T-cell (primary cell): Measurements from ENCODE around the gene EPHA3. TPM values are rescaled to one million over a fixed set of nuclear protein-coding genes. Genes with fewer than 3 reads are reported as not detected.

Source experiments
- ATAC-seq, 4 experiments: fragments of 200-7000 bp in 3 of 4; fragments of 150-1000 bp in 1 of 4; cut with Tn5 transposase; replicated peaks in 1 of 4; 1 replicate in 3 of 4; 2 replicates in 1 of 4; pipeline ENCODE4 v1.10.0; 2021; ENCODE audit warnings: moderate library complexity in 3 of 4, mild to moderate bottlenecking in 2 of 4, moderate number of reproducible peaks in 1 of 4
- CTCF ChIA-PET, 2 donors: fragments of 300-600 bp; sonication (Branson Sonifier 250); formaldehyde crosslinking; loops; one replicate each; lab custom pipeline; 2022; ENCODE audit warnings: antibody characterized with exemption in 2 of 2; lab: Charles Lee
- POLR2A ChIA-PET, 2 donors: fragments of 300-600 bp; sonication (Branson Sonifier 250); formaldehyde crosslinking; loops; one replicate each; lab custom pipeline; 2022; ENCODE audit warnings: antibody characterized with exemption in 2 of 2; lab: Charles Lee
- DNase-seq, 35 experiments: peaks; one replicate each; pipeline versions ENCODE4 v3.0.0 to v3.0.0-alpha.2; 2013 to 2023
- H3K27ac ChIP-seq: one replicate; pipeline ENCODE4 v1.5.1; 2013; ENCODE audit warnings: low read length
- H3K27me3 ChIP-seq, 2 experiments: replicated peaks in 1 of 2; 1 replicate in 1 of 2; 2 replicates in 1 of 2; pipeline versions ENCODE4 v1.6.1 to v1.7.0; 2013; ENCODE audit warnings: low read length in 1 of 2, mixed read lengths in 1 of 2; ENCODE audit not compliant: control insufficient read depth in 2 of 2, insufficient read depth in 2 of 2; ENCODE audit errors: extremely low read depth in 1 of 2
- H3K36me3 ChIP-seq, 2 donors: 1 replicate in 1 of 2; 2 replicates in 1 of 2; pipeline versions ENCODE4 v1.6.1 to v1.7.0; 2013; ENCODE audit warnings: low read length in 1 of 2; ENCODE audit not compliant: control insufficient read depth in 2 of 2, insufficient read depth in 1 of 2; ENCODE audit errors: extremely low read depth in 1 of 2
- H3K4me1 ChIP-seq, 2 experiments: 1 replicate in 1 of 2; 2 replicates in 1 of 2; pipeline versions ENCODE4 v1.6.1 to v1.7.0; 2013; ENCODE audit warnings: low read length in 2 of 2, mixed read lengths in 1 of 2; ENCODE audit not compliant: insufficient read depth in 2 of 2, control insufficient read depth in 1 of 2; ENCODE audit errors: extremely low read depth in 1 of 2
- H3K4me3 ChIP-seq, 2 donors: 1 replicate in 1 of 2; 2 replicates in 1 of 2; pipeline versions ENCODE4 v1.5.1 to v1.7.0; 2013; ENCODE audit warnings: mild to moderate bottlenecking in 2 of 2, low read length in 1 of 2, moderate library complexity in 1 of 2; ENCODE audit not compliant: control insufficient read depth in 1 of 2; ENCODE audit errors: extremely low read depth in 1 of 2
- H3K9me3 ChIP-seq: 2 replicates; pipeline ENCODE4 v1.7.0; 2013
- H3K27ac Mint-ChIP-seq, 2 donors: one replicate each; pipeline ENCODE4 v1.8.0; 2020 to 2021; ENCODE audit warnings: mild to moderate bottlenecking in 2 of 2, mixed read lengths in 2 of 2
- H3K27me3 Mint-ChIP-seq, 2 donors: one replicate each; pipeline ENCODE4 v1.8.0; 2021 to 2022; ENCODE audit warnings: mixed read lengths in 2 of 2
- H3K36me3 Mint-ChIP-seq: one replicate; pipeline ENCODE4 v1.8.0; 2021; ENCODE audit warnings: mixed read lengths
- H3K4me1 Mint-ChIP-seq, 3 donors: one replicate each; pipeline ENCODE4 v1.8.0; 2020 to 2022; ENCODE audit warnings: mixed read lengths in 3 of 3, mild to moderate bottlenecking in 1 of 3
- H3K4me3 Mint-ChIP-seq, 3 donors: one replicate each; pipeline ENCODE4 v1.8.0; 2020 to 2022; ENCODE audit warnings: mild to moderate bottlenecking in 3 of 3, mixed read lengths in 3 of 3, moderate library complexity in 3 of 3
- H3K9me3 Mint-ChIP-seq, 3 donors: one replicate each; pipeline ENCODE4 v1.8.0; 2020 to 2022; ENCODE audit warnings: mixed read lengths in 3 of 3
- WGBS: methylation state at CpG from one replicate; pipeline ENCODE4 v1.1.5; 2013; ENCODE audit warnings: missing lambda C conversion rate; ENCODE audit not compliant: insufficient coverage; 5-methylcytosine and 5-hydroxymethylcytosine counted together
- total RNA-seq, 35 experiments: library from RNA in 6 of 35; stranded (reverse) in 6 of 35; fragments of 120-200 nt in 1 of 35; gene quantifications; one replicate each; pipeline versions ENCODE4 v1.2.1 to v1.2.4 and lab custom pipeline; 2013 to 2026

The EPHA3 gene
- total RNA-seq, 5 donors from 2014 or later (not counting 1 experiment from before 2014, with no cell fraction given) = not detected

DNA sequence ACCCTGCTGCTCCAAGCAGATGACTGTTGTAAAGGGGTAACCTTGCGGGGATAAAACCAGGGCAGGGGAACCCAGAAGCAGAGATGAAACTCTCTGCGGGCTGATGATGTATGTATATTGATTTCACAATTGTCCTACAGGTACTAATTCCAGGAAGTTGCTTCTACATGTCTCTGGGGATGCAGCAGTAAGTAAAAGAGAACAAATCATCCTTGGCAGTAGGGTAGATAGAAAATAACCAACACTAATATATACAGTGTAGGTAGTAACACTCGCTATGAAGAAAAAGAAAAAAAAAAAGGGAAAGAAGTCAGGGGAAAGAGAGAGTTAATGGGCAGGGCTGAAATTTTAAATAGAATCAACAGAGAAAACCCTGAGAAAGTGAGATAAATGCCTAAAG is 50.2 kb downstream of the EPHA3 start:
- no peaks in the 10 kb centered on the region for H3K36me3 Mint-ChIP-seq
- Histone ChIP-seq H3K27ac (no peak overlapping the region), H3K9me3 (no peaks in the 10 kb centered on the region), H3K4me3 (no peak overlapping the region), H3K27me3 (no peaks in the 10 kb centered on the region), H3K36me3 (no peaks in the 10 kb centered on the region), H3K4me1 (no peaks in the 10 kb centered on the region)
- peaks cover 0 to 10% (median 4%) of the 10 kb centered on the region in 3 donors for H3K9me3 Mint-ChIP-seq
- ChIA-PET CTCF (no interaction called here), POLR2A (no interaction called here)
- no peak overlapping the region for H3K4me3 Mint-ChIP-seq
- no peaks in the 10 kb centered on the region for H3K27me3 Mint-ChIP-seq
- no peak overlapping the region for H3K27ac Mint-ChIP-seq
- no CpG with 5 or more reads among the region's 3 CpGs for WGBS
- DNase-seq = no peak
- no peaks in the 10 kb centered on the region for H3K4me1 Mint-ChIP-seq
- ATAC-seq = no peak

DNA sequence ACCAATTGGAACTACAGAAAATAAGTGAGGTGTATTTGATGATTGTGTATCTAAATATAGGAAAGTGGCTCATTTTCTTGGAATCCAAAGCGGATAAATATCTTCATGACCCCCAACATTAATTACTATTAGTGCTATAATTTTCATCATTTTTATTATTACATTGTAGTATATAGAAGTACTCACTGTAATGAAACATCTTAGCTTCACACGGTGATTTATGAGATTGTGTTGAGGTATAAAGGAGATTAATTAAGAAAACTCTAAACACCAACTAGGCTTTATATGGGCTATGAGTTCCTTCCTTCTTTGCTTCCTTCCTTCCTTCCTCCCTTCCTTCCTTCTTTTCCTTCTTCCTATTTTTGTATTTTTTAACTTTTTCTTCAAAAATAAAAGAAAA is 52.2 kb downstream of the EPHA3 start:
- Mint-ChIP-seq H3K27ac (no peak overlapping the region), H3K36me3 (no peaks in the 10 kb centered on the region), H3K4me1 (no peaks in the 10 kb centered on the region), H3K9me3 (peaks cover 0 to 10% (median 4%) of the 10 kb centered on the region in 3 donors), H3K4me3 (no peak overlapping the region), H3K27me3 (no peaks in the 10 kb centered on the region)
- H3K4me3 ChIP-seq = no peak overlapping the region
- no CpG with 5 or more reads among the region's 2 CpGs for WGBS
- H3K4me1 ChIP-seq = no peaks in the 10 kb centered on the region
- no peaks in the 10 kb centered on the region for H3K36me3 ChIP-seq
- ChIA-PET POLR2A (no interaction called here), CTCF (no interaction called here)
- no peak overlapping the region for H3K27ac ChIP-seq
- DNase-seq (no peak), ATAC-seq (no peak)
- no peaks in the 10 kb centered on the region for H3K27me3 ChIP-seq
- no peaks in the 10 kb centered on the region for H3K9me3 ChIP-seq

DNA sequence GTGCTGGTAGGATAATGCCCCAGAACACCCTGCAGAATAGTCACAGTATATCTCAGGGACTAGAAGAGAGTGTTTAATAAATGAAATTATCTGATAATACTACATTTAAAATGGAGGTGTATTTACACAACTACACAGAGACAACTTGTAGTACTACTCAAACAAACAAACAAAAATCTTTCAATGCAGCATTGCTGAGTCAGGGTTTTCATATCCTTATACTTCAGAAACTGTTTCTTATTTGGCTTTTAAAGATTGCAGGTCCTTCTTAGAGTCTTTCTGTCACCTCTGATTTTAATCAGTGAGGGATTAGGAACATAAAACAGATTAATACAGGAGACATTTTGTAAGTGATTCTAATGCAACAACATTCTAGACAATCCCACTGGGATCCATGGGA is 57.4 kb downstream of the EPHA3 start:
- no peak for ATAC-seq
- H3K36me3 Mint-ChIP-seq = no peaks in the 10 kb centered on the region
- POLR2A ChIA-PET = no interaction called here
- H3K36me3 ChIP-seq = no peaks in the 10 kb centered on the region
- H3K27me3 ChIP-seq = no peaks in the 10 kb centered on the region
- no peaks in the 10 kb centered on the region for H3K9me3 ChIP-seq
- H3K9me3 Mint-ChIP-seq = peaks cover 0 to 8% (median 0%) of the 10 kb centered on the region in 3 donors
- H3K27ac ChIP-seq = no peak overlapping the region
- H3K4me3 Mint-ChIP-seq = no peak overlapping the region
- H3K27me3 Mint-ChIP-seq = no peaks in the 10 kb centered on the region
- H3K4me3 ChIP-seq = no peak overlapping the region
- CTCF ChIA-PET = no interaction called here
- no peaks in the 10 kb centered on the region for H3K4me1 ChIP-seq
- no peak for DNase-seq
- H3K4me1 Mint-ChIP-seq = no peaks in the 10 kb centered on the region
- no peak overlapping the region for H3K27ac Mint-ChIP-seq

DNA sequence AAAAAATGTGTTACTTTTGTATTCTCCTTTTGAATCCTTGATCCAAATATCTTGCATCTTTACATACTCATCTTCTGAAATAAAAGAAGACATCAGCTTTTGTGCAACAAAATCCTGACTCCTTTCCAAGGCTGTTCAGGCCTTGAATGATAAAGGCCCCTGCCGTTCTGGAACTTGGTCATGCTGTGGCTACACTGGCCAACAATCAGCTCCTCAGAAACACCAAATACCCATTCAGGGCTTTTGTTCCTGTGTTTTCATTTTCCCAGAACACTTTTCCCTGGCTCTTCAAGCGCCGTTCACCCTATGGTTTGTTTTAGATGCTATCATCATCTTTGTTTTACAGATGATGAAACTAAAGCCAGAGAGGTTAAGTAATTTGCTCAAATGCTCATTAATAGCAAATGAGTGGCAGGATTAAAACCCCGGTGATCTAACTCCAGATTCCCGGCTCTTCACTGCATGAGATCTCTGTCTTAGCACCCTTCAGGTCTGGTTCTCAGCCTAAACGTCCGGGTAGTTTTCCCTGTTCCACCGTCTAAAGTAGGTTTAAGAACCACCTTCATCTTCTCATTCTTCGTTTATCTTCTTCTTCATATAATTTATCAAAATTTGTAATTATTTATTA is 58.3 kb downstream of the EPHA3 start:
- Mint-ChIP-seq H3K27ac (no peak overlapping the region), H3K36me3 (no peaks in the 10 kb centered on the region), H3K27me3 (no peaks in the 10 kb centered on the region), H3K4me3 (no peak overlapping the region), H3K9me3 (peaks cover 0 to 8% (median 0%) of the 10 kb centered on the region in 3 donors), H3K4me1 (no peaks in the 10 kb centered on the region)
- no peaks in the 10 kb centered on the region for H3K27me3 ChIP-seq
- ChIA-PET CTCF (no interaction called here), POLR2A (no interaction called here)
- 62% methylated on average over 2 of the region's 9 CpGs for WGBS
- H3K9me3 ChIP-seq = no peaks in the 10 kb centered on the region
- H3K4me3 ChIP-seq = no peak overlapping the region
- no peak for ATAC-seq
- H3K27ac ChIP-seq = no peak overlapping the region
- H3K36me3 ChIP-seq = no peaks in the 10 kb centered on the region
- DNase-seq = no peak
- no peaks in the 10 kb centered on the region for H3K4me1 ChIP-seq

DNA sequence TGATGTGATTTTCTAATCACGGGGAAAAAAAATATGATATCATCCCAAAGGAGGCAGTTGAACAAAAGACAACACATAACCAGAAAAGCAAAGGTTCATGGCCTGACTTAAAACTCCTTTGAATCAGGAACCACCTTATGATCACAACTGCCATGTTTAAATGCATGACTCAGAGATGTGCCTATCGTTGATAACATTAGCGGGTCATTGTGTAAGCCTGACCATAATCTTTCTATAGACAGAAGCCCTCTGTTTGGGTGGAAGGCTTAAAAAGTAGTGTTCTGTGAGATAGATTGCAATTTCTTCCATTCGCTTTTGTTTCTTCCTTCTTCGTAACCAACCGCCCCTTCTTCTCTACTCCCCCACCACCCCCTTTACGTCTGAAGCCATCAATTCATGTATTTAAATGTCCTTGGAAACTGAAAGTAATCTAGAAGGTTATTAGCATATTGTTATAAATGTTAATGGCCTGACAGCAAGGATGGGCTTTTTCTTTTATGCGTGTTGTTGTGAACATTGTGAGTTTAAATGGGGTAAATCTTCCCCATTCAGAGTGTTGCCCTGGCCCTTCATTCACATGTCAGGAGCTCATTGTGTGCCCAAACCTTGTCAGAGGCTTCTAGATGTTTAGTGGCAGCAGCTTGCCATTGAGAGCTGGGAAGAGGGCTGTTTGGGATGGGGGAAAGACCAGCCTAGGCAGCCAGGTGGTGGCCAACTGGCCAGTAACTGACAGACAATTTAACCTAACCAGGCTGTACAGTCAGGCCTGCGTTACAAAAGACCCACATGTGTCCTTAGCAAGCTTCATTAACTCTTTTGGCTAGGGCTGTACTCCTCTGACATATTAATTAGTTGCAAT is 64.5 kb downstream of the EPHA3 start:
- ATAC-seq (no peak), DNase-seq (no peak)
- Mint-ChIP-seq H3K4me3 (no peak overlapping the region), H3K27ac (no peak overlapping the region), H3K27me3 (no peaks in the 10 kb centered on the region), H3K36me3 (no peaks in the 10 kb centered on the region), H3K9me3 (peaks cover 0 to 6% (median 0%) of the 10 kb centered on the region in 3 donors), H3K4me1 (no peaks in the 10 kb centered on the region)
- no peaks in the 10 kb centered on the region for H3K27me3 ChIP-seq
- no peak overlapping the region for H3K27ac ChIP-seq
- ChIA-PET CTCF (no interaction called here), POLR2A (no interaction called here)
- no peaks in the 10 kb centered on the region for H3K4me1 ChIP-seq
- H3K4me3 ChIP-seq = no peak overlapping the region
- no peaks in the 10 kb centered on the region for H3K36me3 ChIP-seq
- no peaks in the 10 kb centered on the region for H3K9me3 ChIP-seq
- WGBS = 43% methylated on average over 1 of the region's 9 CpGs

DNA sequence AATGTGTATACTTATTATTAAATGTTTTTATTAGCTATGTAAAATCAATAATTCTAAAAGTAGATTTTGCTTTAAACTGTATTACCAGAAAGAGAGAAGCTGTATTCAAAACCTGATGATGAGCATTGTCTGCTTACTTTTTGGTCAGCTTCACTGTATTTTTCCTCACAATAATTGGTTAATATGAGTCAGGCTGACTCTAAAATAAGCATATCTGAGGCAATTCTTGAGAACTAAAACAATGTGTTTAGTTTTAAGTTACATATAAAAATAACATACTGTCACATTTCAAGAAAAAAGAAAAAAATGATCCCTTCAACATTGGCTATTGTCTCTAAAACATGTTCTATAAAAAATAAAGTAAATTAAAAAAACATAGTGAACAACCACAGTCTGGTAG is 66.1 kb downstream of the EPHA3 start:
- Histone ChIP-seq H3K27me3 (no peaks in the 10 kb centered on the region), H3K9me3 (no peaks in the 10 kb centered on the region), H3K4me1 (no peaks in the 10 kb centered on the region), H3K27ac (no peak overlapping the region), H3K36me3 (no peaks in the 10 kb centered on the region), H3K4me3 (no peak overlapping the region)
- POLR2A ChIA-PET = no interaction called here
- Mint-ChIP-seq H3K4me3 (no peak overlapping the region), H3K4me1 (no peaks in the 10 kb centered on the region), H3K27me3 (no peaks in the 10 kb centered on the region), H3K9me3 (peaks cover 3 to 7% (median 5%) of the 10 kb centered on the region in 3 donors), H3K36me3 (no peaks in the 10 kb centered on the region), H3K27ac (no peak overlapping the region)
- no peak for ATAC-seq
- CTCF ChIA-PET = no interaction called here
- DNase-seq = no peak
